Endothelial cell (in vitro differentiated cells): Measurements from ENCODE around the gene TUSC2. TPM values are rescaled to one million over a fixed set of nuclear protein-coding genes. Genes with fewer than 3 reads are reported as not detected.

Experiments
- DNase-seq: peaks from one replicate; pipeline ENCODE4 v3.0.0; 2021; ENCODE audit warnings: low spot score
- H3K27ac Mint-ChIP-seq: one replicate; pipeline ENCODE4 v1.8.0; 2021; ENCODE audit warnings: mixed read lengths, inconsistent platforms; ENCODE audit not compliant: unreplicated experiment
- H3K27me3 Mint-ChIP-seq: one replicate; pipeline ENCODE4 v1.8.0; 2021; ENCODE audit warnings: mild to moderate bottlenecking, moderate library complexity, mixed read lengths, inconsistent platforms; ENCODE audit not compliant: unreplicated experiment
- H3K36me3 Mint-ChIP-seq: one replicate; pipeline ENCODE4 v1.8.0; 2021; ENCODE audit warnings: mild to moderate bottlenecking, low read depth, mixed read lengths, inconsistent platforms; ENCODE audit not compliant: unreplicated experiment
- H3K4me1 Mint-ChIP-seq: one replicate; pipeline ENCODE4 v1.8.0; 2021; ENCODE audit warnings: mild to moderate bottlenecking, mixed read lengths, inconsistent platforms; ENCODE audit not compliant: unreplicated experiment
- H3K4me3 Mint-ChIP-seq: one replicate; pipeline ENCODE4 v1.8.0; 2021; ENCODE audit warnings: mild to moderate bottlenecking, mixed read lengths, inconsistent platforms; ENCODE audit not compliant: unreplicated experiment
- H3K9me3 Mint-ChIP-seq: one replicate; pipeline ENCODE4 v1.8.0; 2021; ENCODE audit warnings: mixed read lengths, inconsistent platforms; ENCODE audit not compliant: unreplicated experiment
- CTCF ChIP-seq: fragments of 200-600 bp; sonication (generic); IDR thresholded peaks from one replicate; pipeline ENCODE4 v1.5.0; 2021; ENCODE audit warnings: antibody characterized with exemption; ENCODE audit not compliant: unreplicated experiment
- total RNA-seq: library from RNA; stranded (reverse); fragmentation: NEBNext Ultra II Directional; extraction: Animal tissue kit (Norgen Biotek cat#: 25700); gene quantifications from one replicate; pipeline ENCODE4 v1.2.1, GENCODE V29; 2021; ENCODE audit not compliant: unreplicated experiment

TUSC2 gene
- total RNA-seq, 1 donor from 2014 or later = 36.4 TPM

GRCh38 chr3:50372349-50372748, 44.3 kb upstream of the TUSC2 start:
- H3K4me1 Mint-ChIP-seq = peaks cover 10% of the 10 kb centered on the region
- TF ChIP-seq CTCF = no peak
- H3K27ac Mint-ChIP-seq = no peak overlapping the region
- peaks cover 3% of the 10 kb centered on the region for H3K36me3 Mint-ChIP-seq
- no peak overlapping the region for H3K4me3 Mint-ChIP-seq
- no peaks in the 10 kb centered on the region for H3K9me3 Mint-ChIP-seq
- no peak for DNase-seq
- H3K27me3 Mint-ChIP-seq = peaks cover 14% of the 10 kb centered on the region

GRCh38 chr3:50371133-50371685, 43.2 kb upstream of the TUSC2 start:
- Mint-ChIP-seq H3K4me3 (no peak overlapping the region), H3K36me3 (peaks cover 3% of the 10 kb centered on the region), H3K27ac (no peak overlapping the region), H3K27me3 (peaks cover 12% of the 10 kb centered on the region), H3K9me3 (no peaks in the 10 kb centered on the region), H3K4me1 (peaks cover 8% of the 10 kb centered on the region)
- no peak for DNase-seq
- TF ChIP-seq CTCF = no peak

GRCh38 chr3:50370594-50370993, 42.6 kb upstream of the TUSC2 start:
- peaks cover 11% of the 10 kb centered on the region for H3K27me3 Mint-ChIP-seq
- peaks cover 3% of the 10 kb centered on the region for H3K36me3 Mint-ChIP-seq
- DNase-seq = peak; percentile 41
- peaks cover 5% of the 10 kb centered on the region for H3K4me1 Mint-ChIP-seq
- H3K27ac Mint-ChIP-seq = peak overlapping the region; percentile 26
- peak overlapping the region; percentile 18 for H3K4me3 Mint-ChIP-seq
- no peaks in the 10 kb centered on the region for H3K9me3 Mint-ChIP-seq
- TF ChIP-seq CTCF = no peak

- DNase-seq = no peak
- Mint-ChIP-seq H3K27me3 (peaks cover 11% of the 10 kb centered on the region), H3K4me3 (no peak overlapping the region), H3K4me1 (peaks cover 5% of the 10 kb centered on the region), H3K27ac (no peak overlapping the region), H3K36me3 (peaks cover 3% of the 10 kb centered on the region), H3K9me3 (no peaks in the 10 kb centered on the region)
- no peak for TF ChIP-seq CTCF
Observed at GRCh38 chr3:50369012-50369670, 41.1 kb upstream of the TUSC2 start.

GRCh38 chr3:50365842-50366220, 37.8 kb upstream of the TUSC2 start:
- Mint-ChIP-seq H3K27me3 (peaks cover 8% of the 10 kb centered on the region), H3K27ac (no peak overlapping the region), H3K4me3 (peak overlapping the region; percentile 65), H3K4me1 (peaks cover 3% of the 10 kb centered on the region), H3K36me3 (peaks cover 3% of the 10 kb centered on the region), H3K9me3 (no peaks in the 10 kb centered on the region)
- no peak for TF ChIP-seq CTCF
- no peak for DNase-seq
